ENCODE measurements around the gene PPP6R3.

DNA sequence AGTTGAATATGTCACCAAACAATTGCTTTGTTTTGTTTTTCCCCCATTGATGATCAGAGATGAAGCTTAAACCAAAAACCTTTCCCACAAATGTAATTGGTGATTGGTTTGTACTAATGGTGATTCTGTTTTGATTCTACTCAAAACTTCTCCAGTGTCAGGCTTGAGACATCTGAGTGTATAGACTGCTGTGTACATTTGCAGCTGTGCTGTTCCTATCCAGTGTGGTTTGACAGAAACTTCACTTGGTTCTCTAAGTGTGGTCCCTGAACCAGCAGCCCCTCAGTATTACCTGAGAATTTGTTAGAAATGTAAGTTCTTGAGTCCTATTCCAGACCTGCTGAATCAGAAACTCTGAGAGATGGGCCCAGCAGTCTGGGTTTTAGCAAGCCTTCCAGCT, 84.8 kb downstream of the PPP6R3 start:
- TF ChIP-seq POLR2A (IDR thresholded peaks at IDR 0.05) (no peak), POLR2AphosphoS5 (IDR thresholded peaks at IDR 0.05) (no peak)
- TF ChIP-seq, protein P1, sequence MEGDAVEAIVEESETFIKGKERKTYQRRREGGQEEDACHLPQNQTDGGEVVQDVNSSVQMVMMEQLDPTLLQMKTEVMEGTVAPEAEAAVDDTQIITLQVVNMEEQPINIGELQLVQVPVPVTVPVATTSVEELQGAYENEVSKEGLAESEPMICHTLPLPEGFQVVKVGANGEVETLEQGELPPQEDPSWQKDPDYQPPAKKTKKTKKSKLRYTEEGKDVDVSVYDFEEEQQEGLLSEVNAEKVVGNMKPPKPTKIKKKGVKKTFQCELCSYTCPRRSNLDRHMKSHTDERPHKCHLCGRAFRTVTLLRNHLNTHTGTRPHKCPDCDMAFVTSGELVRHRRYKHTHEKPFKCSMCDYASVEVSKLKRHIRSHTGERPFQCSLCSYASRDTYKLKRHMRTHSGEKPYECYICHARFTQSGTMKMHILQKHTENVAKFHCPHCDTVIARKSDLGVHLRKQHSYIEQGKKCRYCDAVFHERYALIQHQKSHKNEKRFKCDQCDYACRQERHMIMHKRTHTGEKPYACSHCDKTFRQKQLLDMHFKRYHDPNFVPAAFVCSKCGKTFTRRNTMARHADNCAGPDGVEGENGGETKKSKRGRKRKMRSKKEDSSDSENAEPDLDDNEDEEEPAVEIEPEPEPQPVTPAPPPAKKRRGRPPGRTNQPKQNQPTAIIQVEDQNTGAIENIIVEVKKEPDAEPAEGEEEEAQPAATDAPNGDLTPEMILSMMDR (IDR thresholded peaks at IDR 0.05), result no peak
